HS-27A (cell line): Measurements from ENCODE around the gene MUC2.
"Not testable (repeated sequence)": the region's sequence is repeated elsewhere in the genome, so short reads cannot be mapped to it uniquely, and the experiment has no call there.

ENCODE experiments used
- DNase-seq: peaks from one replicate; pipeline ENCODE4 v3.0.0-alpha.2; 2012; ENCODE audit warnings: low read depth, missing footprints

MUC2 gene

GRCh38 chr11:1106387-1106786, 31.7 kb downstream of the MUC2 start:
- no peak for DNase-seq

DNA sequence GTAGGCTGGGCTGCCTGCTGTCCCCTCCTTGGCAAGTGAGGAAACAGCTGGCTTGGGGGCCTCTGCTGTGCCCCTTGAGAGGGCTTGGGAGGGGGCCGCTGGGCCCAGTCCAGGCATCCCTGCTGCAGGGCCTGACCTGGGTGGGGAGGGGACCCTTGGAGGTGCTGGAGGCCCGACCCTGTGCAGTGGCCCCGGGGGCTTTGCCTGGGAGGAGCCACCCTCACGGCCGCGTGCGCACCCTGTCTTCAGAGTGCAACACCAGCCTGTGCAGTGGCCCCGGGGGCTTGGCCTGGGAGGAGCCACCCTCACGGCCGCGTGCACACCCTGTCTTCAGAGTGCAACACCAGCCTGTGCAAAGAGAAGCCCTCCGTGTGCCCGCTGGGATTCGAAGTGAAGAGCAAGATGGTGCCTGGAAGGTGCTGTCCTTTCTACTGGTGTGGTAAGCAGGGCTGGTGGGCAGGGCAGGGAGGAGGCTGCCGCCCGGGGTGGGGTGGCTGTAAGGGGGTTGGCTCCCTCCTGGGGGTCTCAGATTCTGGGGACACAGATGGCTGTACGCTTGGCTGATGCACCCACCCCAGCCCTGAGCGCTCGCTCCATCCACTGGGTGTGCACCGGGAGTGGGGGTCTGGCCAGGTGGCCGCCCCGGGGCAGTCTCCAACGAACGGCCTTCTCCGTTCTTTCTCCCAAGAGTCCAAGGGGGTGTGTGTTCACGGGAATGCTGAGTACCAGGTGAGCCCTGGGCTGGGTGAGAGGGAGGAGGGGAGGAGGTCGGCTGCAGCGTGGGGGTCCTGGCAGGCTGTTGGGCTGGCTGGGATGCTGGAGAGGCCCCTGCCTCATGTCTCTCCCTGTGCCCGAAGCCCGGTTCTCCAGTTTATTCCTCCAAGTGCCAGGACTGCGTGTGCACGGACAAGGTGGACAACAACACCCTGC, 32.9 kb downstream of the MUC2 start:
- DNase-seq, result no peak

- no peak for DNase-seq
Observed at GRCh38 chr11:1108246-1108900, 33.7 kb downstream of the MUC2 start.

GRCh38 chr11:1109101-1109917, 34.6 kb downstream of the MUC2 start:
- no peak for DNase-seq

DNA sequence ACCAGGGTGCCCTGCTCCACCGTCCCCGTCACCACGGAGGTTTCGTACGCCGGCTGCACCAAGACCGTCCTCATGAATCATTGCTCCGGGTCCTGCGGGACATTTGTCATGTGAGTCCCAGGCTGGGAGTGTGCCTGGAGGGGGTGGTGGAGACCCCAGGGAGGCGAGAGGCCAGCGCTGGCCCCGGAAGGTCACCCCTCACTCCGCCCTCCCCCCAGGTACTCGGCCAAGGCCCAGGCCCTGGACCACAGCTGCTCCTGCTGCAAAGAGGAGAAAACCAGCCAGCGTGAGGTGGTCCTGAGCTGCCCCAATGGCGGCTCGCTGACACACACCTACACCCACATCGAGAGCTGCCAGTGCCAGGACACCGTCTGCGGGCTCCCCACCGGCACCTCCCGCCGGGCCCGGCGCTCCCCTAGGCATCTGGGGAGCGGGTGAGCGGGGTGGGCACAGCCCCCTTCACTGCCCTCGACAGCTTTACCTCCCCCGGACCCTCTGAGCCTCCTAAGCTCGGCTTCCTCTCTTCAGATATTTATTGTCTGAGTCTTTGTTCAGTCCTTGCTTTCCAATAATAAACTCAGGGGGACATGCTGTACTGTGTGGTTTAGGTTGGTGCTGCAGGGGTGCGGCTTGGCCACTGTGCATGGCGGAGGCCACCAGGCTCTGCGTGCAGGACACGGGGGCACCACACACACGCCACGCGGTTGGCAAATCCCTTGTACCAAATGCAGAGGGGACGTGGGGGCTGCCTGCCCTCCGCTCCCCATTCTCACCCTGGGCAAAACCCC, 35.4 kb downstream of the MUC2 start:
- no peak for DNase-seq

- DNase-seq, result no peak
Observed at GRCh38 chr11:1111545-1112212, 37.0 kb downstream of the MUC2 start.

DNA sequence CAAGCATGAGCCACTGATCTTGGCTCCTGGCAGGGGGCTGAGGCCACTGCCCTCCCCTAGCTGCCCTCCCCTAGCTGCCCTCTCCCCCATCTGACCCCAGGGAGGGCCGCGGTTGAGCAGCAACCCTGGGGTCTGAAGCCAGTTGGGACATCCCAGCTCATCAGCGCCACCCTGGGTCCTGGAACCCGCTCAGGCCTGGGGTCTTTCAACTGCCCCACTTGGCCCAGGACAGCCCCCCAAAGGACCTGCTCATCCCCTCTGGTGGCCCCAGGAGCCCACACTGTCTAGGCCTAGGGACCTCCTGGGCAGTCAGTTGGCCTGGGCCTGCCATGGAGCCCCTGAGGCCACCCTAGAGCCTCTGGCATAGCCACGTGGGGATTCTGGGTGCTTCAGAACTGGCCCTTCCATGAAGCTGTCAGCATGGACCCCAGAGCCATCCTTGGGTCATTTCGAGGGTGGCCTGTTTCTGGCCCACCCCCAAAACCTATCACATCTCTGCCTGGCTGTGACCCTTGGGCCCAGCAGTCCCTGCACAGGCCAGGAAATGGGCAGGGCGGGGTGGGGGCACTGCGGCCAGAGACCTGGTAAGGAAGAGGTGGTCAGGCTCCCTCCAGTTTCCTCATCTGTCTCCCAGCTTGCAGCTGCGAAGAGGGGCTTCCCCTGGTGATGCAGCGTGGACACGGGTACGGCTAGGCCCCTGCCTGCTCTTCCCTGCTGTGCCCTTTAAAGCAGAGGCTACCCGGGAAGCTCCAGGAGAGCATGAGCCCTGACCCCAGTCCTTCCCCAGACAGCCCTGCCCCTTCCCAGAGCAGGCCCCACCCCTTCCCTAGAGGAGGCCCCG, 37.9 kb downstream of the MUC2 start:
- DNase-seq, result no peak

DNA sequence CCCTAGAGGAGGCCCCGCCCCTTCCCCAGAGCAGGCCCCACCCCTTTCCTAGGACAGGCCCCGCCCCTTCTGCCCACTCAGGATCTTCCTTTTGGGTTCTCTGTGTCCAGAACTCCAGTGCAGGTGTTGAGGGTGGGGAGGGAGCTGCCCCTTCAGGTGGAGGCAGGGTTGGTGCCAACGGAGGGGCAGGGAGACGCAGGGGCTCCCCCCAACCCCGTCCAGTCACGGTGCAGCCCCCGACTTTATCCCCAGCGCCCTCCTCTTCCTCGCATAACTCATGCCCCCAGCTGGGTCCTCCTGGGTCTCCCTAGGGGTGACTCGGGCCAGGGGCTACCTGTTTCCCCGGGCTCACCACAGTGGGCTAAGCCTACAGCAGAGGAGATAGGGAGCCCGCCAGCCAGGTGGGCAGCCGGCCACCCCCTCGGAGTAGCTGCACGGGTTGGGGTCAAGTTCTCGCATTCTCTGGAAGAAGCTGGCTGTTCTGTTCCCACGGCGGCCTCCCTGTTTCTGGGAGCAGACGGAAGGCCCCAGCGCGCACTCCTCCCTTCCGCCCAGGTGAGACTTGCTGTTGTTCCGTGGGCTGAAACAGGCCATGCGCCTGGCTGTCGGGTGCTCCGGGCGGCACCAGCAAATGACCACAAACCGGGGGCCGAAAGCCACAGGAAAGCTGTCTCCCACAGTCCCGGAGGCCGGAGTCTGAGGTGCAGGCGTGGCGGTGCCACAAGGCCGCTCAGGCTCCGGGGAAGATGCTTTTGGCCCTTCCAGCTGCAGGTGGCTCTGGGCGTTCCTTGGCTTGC, 38.9 kb downstream of the MUC2 start:
- DNase-seq, result no peak

GRCh38 chr11:1115292-1115691, 40.6 kb downstream of the MUC2 start:
- not testable (repeated sequence) for DNase-seq

DNA sequence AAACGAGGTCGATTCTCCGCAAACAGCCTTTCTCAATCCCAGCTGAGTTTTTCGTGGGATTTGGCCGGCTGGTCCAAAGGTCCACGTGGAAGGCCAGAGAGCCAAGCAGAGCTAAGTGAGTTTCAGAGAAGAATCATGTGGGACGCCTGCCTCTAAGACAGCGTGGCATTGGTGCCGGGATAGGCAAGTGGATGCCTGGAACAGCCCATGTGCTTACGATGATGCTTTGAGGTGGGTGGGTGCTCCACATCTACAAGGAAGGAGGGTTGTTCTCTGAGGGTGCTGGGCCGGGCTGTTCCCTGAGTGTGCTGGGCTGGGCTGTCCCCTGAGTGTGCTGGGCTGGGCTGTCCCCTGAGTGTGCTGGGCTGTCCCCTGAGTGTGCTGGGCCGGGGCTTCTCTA, 41.4 kb downstream of the MUC2 start:
- DNase-seq, result no peak

DNA sequence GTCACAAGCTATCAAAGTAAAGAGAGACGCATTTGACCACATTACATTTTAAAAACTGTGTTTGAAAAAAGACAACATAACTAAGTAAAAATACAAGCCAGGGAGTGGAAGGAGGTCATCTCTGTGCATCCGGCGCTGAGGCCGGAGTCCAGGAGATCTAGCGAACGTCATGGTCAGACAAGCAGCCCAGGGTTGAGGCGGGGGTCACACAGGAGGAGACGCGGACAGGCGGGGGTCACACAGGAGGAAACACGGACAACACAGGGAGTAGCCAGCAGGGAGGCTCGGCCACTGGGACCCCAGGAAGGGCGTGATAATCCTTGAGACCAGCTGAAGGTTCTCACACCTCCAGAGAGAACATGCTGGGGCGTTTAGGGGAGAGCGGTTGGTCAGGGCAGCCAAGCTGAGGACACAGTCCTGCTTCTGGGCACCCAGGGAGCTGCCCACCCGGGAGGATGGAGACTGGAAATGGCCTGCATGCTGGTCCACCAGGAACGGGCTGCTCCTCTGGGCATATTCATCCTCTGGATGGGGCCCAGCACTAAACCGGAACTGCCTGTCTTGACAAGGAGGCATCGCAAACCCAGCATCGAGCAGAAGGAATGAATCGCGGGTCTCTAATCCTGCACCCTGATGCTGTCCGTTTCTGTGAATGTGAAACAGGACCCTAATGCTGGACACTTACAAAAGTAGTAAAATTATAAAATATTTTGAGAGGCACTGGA, 42.2 kb downstream of the MUC2 start:
- no peak for DNase-seq

- DNase-seq, result no peak
Observed at GRCh38 chr11:1117992-1118391, 43.3 kb downstream of the MUC2 start.

GRCh38 chr11:1118755-1119603, 44.3 kb downstream of the MUC2 start:
- DNase-seq, result no peak

GRCh38 chr11:1119604-1120146, 45.0 kb downstream of the MUC2 start:
- DNase-seq, result no peak

DNA sequence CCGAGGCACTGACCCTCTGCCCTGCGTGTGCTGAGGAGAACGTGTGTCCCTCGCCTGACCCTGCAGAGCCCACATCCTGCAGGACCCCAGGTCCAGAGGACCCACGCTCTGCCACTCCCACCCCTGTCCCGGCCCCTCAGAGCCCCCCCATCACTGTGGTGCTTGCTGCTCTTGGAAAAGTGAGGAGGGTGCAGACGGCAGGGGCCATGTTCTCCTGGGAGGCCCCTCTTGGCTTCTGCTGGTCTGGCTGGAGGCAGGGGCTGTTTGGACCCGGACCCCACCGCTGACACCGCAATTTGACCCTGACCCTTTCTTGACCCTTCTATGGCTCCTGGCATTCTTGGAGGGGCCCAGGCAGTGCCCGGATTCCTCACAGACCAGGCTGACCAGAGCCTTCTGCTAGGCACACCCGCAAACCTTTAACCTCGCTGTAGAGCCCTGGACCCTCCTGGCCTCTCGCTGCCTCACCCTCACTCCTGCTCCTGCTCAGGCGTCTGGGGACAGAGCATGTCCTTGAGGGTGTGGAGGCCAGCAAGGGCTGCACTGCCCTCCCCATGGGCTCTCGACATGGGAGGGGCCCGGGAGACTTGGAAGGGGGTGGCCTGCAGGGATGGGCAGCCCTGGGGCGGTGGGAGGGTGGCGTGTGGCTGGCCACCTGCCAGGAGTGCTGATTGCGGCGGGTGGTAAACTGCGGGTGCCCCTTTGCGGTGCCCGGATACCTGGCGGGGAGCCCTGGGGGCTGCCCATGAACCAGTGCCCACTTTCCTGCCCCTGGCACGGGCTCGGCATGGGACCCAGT, 46.1 kb downstream of the MUC2 start:
- DNase-seq, result no peak

- DNase-seq, result no peak
Observed at GRCh38 chr11:1121331-1121812, 46.7 kb downstream of the MUC2 start.
